MM.1S (cell line): Measurements from ENCODE around the gene KLHL20.
"Not testable (repeated sequence)": the region's sequence is repeated elsewhere in the genome, so short reads cannot be mapped to it uniquely, and the experiment has no call there.

Experiments
- CTCF ChIP-seq: fragments of 300-600 bp; sonication (generic); IDR thresholded peaks from 2 replicates; pipeline ENCODE4 v1.5.1; 2016; ENCODE audit warnings: antibody characterized with exemption, low read length, mixed read lengths
- EZH2 ChIP-seq: fragments of 300-600 bp; sonication (generic); optimal IDR thresholded peaks from 2 replicates; pipeline ENCODE3; 2017; ENCODE audit warnings: low read depth, mild to moderate bottlenecking, antibody characterized with exemption, low read length, mixed read lengths
- EZH2phosphoT487 ChIP-seq: fragments of 300-600 bp; sonication (generic); IDR thresholded peaks from 2 replicates; pipeline ENCODE4 v1.6.1; 2018; ENCODE audit warnings: antibody characterized with exemption, low read length

- TF ChIP-seq CTCF, EZH2, EZH2phosphoT487: not testable (repeated sequence)
Observed at GRCh38 chr1:173701299-173701698, 13.5 kb upstream of the KLHL20 start.
